Subcutaneous abdominal adipose tissue (tissue), 5 donors: ENCODE results near the gene RADIL.
A peak's percentile ranks its signal among the peaks of the same experiment; 100 is the strongest.

Source experiments
- H3K27ac ChIP-seq: one replicate; pipeline ENCODE4 v1.7.0; 2013; ENCODE audit warnings: low read depth, mild to moderate bottlenecking, inconsistent platforms, low read length, moderate library complexity
- H3K27me3 ChIP-seq, 5 donors: one replicate each; pipeline ENCODE4 v1.7.0; 2013; ENCODE audit warnings: low read length in 5 of 5, inconsistent platforms in 1 of 5; ENCODE audit not compliant: control insufficient read depth in 5 of 5, insufficient read depth in 4 of 5
- H3K36me3 ChIP-seq, 5 donors: one replicate each; pipeline ENCODE4 v1.7.0; 2013; ENCODE audit warnings: low read length in 5 of 5; ENCODE audit not compliant: control insufficient read depth in 5 of 5, insufficient read depth in 5 of 5
- H3K4me1 ChIP-seq, 5 donors: one replicate each; pipeline ENCODE4 v1.7.0; 2013; ENCODE audit warnings: low read length in 5 of 5, mild to moderate bottlenecking in 3 of 5, moderate library complexity in 1 of 5; ENCODE audit not compliant: control insufficient read depth in 5 of 5, insufficient read depth in 5 of 5
- H3K4me3 ChIP-seq, 5 donors: one replicate each; pipeline ENCODE4 v1.7.0; 2013; ENCODE audit warnings: low read length in 5 of 5, low read depth in 1 of 5
- H3K9ac ChIP-seq, 5 donors: one replicate each; pipeline ENCODE4 v1.7.0; 2013; ENCODE audit warnings: low read length in 5 of 5, mild to moderate bottlenecking in 4 of 5, moderate library complexity in 3 of 5
- H3K9me3 ChIP-seq, 5 donors: one replicate each; pipeline ENCODE4 v1.7.0; 2013; ENCODE audit warnings: low read length in 5 of 5; ENCODE audit not compliant: control insufficient read depth in 5 of 5
- donor health status: healthy.
- donor health status: healthy.
- donor health status: healthy.
- donor health status: healthy.
- donor health status: healthy.

RADIL gene

DNA sequence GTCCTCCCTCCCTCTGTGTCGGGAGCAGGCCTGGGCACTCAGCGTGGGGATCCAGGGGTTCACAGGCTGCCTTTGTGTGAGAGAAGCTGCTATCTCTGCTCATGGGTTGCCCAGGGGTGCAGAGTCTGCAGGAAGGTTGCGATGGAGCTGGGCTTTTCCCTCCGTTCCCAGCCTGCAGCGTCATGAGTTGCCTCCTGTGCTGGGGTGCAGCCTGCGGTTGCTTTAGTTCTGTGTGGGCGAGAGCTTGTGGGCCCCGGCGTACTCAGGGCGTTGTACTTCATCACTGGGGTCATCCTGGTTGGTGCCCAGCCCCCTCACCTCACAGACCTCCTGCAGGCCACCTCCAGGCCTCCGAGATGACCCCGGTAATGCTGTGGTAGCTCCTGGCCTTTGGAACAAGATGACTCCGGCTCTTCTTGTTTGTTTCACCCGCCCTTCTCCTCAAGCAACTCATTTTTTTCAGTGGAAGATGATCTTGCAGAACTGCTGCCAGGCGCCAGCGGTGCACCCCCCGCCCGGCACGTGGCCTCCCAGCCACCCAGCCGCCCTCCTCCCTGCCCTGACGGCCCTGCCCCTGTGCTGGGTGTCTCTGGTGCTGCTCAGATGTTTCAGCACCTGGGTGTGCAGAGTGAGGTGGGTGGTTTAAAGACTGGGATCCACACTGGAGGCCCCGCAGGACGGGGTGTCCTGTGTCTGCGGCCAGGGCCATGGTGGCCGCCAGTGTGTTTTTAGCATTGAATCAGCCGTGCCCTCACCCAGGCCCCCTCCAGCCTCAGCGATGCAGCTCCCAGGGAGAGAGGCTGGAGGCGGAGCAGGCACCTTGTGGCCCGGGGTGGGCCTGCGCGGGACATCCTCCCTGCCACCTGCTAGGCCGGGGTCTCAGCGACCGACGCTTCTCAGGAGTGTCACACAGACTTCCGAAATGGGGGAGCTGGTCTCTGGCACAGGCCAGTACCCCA lies 100.9 kb downstream of the RADIL start:
- Histone ChIP-seq H3K4me1 (peaks cover 0 to 4% (median 3%) of the 10 kb centered on the region in 5 donors), H3K27ac (no peak overlapping the region), H3K36me3 (peaks cover 0 to 71% (median 70%) of the 10 kb centered on the region in 5 donors)

DNA sequence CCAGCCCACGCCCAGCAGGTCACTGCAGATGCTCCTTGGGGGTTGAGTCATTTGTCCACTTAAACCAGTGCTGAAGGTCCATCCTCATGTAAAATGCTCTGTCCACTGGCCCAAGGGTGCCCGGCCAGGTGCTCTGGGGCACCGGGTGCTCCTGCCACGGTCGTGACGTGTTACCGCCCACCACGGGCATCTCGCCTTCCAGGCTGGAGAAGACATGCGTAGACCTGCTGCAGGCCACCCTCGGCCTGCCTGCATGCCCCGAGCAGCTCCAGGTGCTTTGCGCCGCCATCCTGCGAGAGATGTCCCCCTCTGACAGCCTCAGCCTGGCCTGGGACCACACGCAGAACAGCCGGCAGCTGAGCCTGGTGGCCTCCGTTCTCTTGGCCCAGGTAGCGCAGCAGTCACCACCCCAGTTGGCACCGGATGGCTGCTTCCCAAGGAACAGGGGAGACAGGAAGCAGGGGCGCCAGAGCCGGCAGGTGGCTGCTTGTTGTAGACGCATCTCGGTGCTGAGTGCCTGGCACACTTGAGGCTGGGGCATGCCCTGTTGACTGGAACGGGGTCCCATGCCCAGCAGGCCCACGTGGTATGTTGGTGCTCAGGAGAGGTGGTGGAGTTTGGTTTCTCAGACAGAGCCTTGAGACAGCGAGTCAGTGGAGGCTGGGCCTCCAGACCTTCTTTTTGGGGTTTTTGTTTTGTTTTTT lies 102.0 kb downstream of the RADIL start:
- Histone ChIP-seq H3K4me1 (peaks cover 0 to 14% (median 10%) of the 10 kb centered on the region in 5 donors), H3K36me3 (peaks cover 0 to 61% (median 59%) of the 10 kb centered on the region in 5 donors)

More for the DNA sequence above, 100.9 kb downstream of the RADIL start:
- no peak overlapping the region for H3K4me3 ChIP-seq
- no peak overlapping the region for H3K9ac ChIP-seq
- no peaks in the 10 kb centered on the region for H3K9me3 ChIP-seq
- no peaks in the 10 kb centered on the region for H3K27me3 ChIP-seq

DNA sequence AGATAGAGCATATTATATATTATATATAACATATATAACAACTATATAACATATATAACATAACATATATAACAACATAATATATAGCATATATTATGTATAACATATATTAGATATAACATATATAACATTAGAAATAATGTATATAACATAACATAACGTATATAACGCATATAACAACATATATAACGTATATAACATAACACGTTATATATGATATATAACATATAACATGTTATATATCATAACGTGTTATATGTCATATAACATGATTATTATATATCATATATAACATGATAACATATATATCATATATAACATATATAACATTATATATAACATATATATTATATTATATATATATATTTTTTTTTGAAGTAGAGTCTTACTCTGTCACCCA lies 104.4 kb downstream of the RADIL start:
- H3K27me3 ChIP-seq: no peaks in the 10 kb centered on the region
- no peak overlapping the region for H3K9ac ChIP-seq
- H3K4me1 ChIP-seq: peaks cover 4 to 32% (median 26%) of the 10 kb centered on the region in 5 donors
- no peak overlapping the region for H3K27ac ChIP-seq
- H3K4me3 ChIP-seq: no peak overlapping the region
- H3K36me3 ChIP-seq: peaks cover 0 to 37% (median 35%) of the 10 kb centered on the region in 5 donors
- H3K9me3 ChIP-seq: no peaks in the 10 kb centered on the region

More for the DNA sequence above, 102.0 kb downstream of the RADIL start:
- Histone ChIP-seq H3K9me3 (no peaks in the 10 kb centered on the region), H3K9ac (no peak overlapping the region), H3K4me3 (no peak overlapping the region), H3K27ac (no peak overlapping the region), H3K27me3 (no peaks in the 10 kb centered on the region)

DNA sequence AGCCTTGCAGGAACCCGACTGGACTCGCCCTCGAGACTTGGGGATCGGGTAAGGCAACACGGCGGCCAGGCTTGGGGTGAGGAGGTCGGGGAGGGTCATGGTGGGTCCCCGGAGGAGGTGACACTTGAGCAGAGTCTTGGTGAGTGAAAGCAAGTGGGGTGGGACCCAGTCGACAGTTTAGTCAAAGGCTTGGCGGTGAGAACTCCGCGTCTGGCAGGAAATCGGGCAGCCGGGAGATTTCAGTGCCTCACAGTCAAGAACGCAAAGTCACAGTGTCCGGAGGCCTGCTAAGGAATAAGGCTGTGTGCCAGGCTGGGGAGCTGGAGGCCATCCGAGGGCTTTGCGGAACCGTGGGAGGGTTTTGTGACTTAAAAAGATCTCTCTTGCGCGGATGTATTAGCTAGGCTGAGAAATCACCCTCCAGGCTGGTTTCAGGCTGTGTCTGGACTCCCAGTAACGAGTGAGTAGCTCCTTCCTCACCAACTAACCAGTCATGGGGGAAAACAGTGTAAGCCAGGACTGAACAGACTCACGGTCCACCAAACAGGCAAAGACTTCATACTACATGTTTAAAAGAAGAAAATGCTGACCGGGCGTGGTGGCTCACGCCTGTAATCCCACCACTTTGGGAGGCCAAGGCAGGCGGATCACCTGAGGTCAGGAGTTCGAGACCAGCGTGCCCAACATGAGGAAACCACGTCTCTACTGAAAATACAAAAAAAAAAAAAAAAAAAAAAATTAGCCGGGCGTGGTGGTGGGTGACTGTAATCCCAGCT lies 107.5 kb downstream of the RADIL start:
- Histone ChIP-seq H3K27ac (peak overlapping the region; percentile 99), H3K4me3 (peak overlapping the region; percentile 81 to 97 (median 93)), H3K27me3 (no peaks in the 10 kb centered on the region), H3K4me1 (peaks cover 4 to 34% (median 27%) of the 10 kb centered on the region in 5 donors), H3K9me3 (no peaks in the 10 kb centered on the region), H3K9ac (peak overlapping the region; percentile 83 to 99 (median 97)), H3K36me3 (peaks cover 0 to 7% (median 6%) of the 10 kb centered on the region in 5 donors)

DNA sequence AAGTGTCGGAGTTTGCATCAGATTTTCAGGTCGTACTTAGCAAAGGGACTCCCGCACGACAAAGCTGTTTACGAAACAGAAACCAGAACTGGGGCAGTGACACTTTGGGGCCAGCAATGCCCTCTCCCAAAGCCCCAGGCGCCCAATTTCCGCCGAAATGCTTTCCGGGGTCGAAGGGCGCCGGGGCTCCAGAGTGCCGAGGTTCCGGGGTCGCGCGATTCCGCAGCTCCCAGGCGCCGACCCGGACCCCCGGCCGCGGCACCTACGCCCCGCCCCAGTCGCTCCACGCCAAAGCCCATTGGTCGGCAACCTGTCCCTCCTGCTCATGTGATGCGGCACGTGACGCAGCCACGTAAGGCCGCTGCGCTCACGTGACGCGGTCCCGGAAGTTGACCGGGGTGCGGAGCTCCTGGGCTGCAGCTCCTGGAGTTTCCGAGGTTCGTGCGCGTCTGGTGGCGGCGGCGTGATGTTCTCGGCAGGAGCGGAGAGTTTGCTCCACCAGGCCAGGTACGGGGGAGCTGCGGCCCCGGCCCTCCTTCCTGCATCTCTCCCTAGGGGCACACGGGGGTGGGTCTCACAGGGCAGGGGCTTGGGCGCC lies 108.2 kb downstream of the RADIL start, which contains the start of gene AP5Z1:
Gene AP5Z1, plus strand, starts transcription at position 374 of the 598 bp plus-strand sequence. Its CDS starts 93 bp downstream, at position 467.
- H3K9me3 ChIP-seq: no peaks in the 10 kb centered on the region
- peaks cover 0 to 2% (median 0%) of the 10 kb centered on the region in 5 donors for H3K36me3 ChIP-seq
- peak within 1 kb of the TSS; percentile 81 to 97 (median 93) for H3K4me3 ChIP-seq
- peak within 1 kb of the TSS; percentile 99 for H3K27ac ChIP-seq
- no peaks in the 10 kb centered on the region for H3K27me3 ChIP-seq
- peak within 1 kb of the TSS; percentile 83 to 99 (median 97) for H3K9ac ChIP-seq
- H3K4me1 ChIP-seq: peaks cover 4 to 34% (median 27%) of the 10 kb centered on the region in 5 donors

DNA sequence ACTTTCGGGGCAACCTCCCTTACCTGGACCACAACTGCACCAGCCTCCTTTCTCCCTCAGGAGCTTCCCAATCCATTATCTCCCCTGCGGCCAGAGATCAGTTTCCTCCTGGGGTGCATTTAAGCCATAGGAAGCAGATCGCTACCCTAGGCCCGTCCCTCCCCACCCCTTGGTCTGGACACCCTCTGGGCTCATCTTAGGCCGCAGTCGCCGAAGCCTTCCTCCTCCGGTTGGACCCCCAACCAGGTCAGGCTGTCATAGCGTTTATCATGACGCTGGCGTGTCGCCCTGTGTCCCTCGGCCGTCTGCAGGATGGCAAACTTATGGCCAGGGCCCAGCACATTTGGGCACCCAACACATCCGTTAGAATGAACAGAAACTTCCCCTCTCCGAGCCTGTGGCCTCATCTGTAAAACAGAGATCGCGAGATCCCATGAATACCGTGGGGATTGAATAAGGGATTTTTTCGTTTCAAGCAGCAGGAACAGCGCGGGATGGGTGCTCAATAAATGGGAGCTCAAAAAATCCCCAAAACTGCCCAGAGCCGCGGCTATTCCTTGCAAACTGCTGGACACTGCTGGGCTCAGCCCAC lies 108.8 kb downstream of the RADIL start:
- no peaks in the 10 kb centered on the region for H3K9me3 ChIP-seq
- H3K36me3 ChIP-seq: peaks cover 0 to 2% (median 0%) of the 10 kb centered on the region in 5 donors
- H3K27me3 ChIP-seq: no peaks in the 10 kb centered on the region
- H3K27ac ChIP-seq: peak overlapping the region; percentile 99
- peak overlapping the region; percentile 71 to 99 (median 97) for H3K9ac ChIP-seq
- H3K4me1 ChIP-seq: peaks cover 4 to 34% (median 27%) of the 10 kb centered on the region in 5 donors
- peak overlapping the region; percentile 81 to 97 (median 93) for H3K4me3 ChIP-seq

DNA sequence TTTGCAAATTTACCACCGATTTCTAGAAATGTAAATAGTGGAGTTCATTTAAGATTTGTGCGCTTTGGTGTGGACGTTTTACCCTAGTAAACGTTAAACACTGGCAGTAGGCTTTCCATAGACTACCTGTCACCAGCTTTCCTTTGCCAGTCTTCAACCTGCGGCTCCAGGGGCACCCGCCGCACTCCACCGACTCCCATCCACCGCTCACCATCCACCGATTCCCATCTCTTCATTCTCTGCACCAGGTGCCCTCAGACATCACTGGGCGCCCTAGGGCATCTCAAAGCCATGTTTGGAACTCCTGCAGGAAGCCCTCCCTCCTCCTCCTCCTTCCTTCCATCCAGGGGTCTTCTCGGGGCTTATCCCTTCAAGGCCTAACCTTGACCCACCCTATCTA lies 109.5 kb downstream of the RADIL start:
- H3K4me1 ChIP-seq: peaks cover 4 to 34% (median 27%) of the 10 kb centered on the region in 5 donors
- H3K27ac ChIP-seq: no peak overlapping the region
- no peaks in the 10 kb centered on the region for H3K27me3 ChIP-seq
- peak overlapping the region in 2 of 5 donors; percentile 92 to 97 for H3K4me3 ChIP-seq
- no peaks in the 10 kb centered on the region for H3K9me3 ChIP-seq
- peaks cover 0 to 2% (median 0%) of the 10 kb centered on the region in 5 donors for H3K36me3 ChIP-seq
- peak overlapping the region in 1 of 5 donors; percentile 99 for H3K9ac ChIP-seq

DNA sequence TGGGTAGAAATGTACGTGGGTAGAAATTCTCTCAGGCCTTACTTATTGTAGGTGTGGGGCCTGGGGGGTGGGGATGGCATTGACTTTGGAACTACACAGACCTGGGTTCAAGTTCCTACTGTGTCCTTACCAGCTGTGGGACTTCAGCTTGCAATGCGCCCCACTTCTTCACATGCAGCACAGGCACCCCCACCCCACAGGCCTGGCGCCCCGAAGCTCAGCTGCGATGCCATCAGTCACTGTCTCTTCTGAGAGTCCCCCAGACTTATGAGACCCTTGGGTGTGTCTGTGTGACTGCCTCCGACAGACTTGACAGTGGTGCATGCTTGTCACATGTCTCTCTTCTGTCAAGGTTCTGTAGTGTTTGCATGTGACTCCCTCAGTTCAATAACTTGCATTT lies 111.2 kb downstream of the RADIL start:
- no peaks in the 10 kb centered on the region for H3K9me3 ChIP-seq
- H3K27me3 ChIP-seq: no peaks in the 10 kb centered on the region
- H3K4me1 ChIP-seq: peaks cover 4 to 26% (median 23%) of the 10 kb centered on the region in 5 donors
- H3K27ac ChIP-seq: no peak overlapping the region
- no peak overlapping the region for H3K9ac ChIP-seq
- H3K4me3 ChIP-seq: no peak overlapping the region
- peaks cover 0 to 8% (median 0%) of the 10 kb centered on the region in 5 donors for H3K36me3 ChIP-seq

DNA sequence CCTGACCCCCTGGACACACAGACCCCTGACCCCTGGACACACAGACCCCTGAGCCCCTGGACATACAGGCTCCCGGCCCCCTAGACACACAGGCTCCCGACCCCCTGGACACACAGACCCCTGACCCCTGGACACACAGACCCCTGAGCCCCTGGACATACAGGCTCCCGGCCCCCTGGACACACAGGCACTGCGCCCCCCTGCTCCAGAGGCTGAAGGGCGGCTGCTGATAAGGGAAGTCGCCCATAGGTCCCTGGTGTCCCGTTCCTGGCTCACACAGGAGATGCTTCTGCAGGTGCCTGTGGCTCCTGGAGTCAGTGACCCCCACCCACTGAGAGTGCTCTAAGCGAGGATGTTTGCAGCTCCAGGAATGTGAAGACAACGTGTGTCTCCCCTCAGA lies 111.8 kb downstream of the RADIL start:
- H3K4me1 ChIP-seq: peaks cover 4 to 22% (median 20%) of the 10 kb centered on the region in 5 donors
- H3K27ac ChIP-seq: no peak overlapping the region
- H3K4me3 ChIP-seq: no peak overlapping the region
- H3K27me3 ChIP-seq: no peaks in the 10 kb centered on the region
- H3K9me3 ChIP-seq: no peaks in the 10 kb centered on the region
- H3K36me3 ChIP-seq: peaks cover 0 to 12% (median 0%) of the 10 kb centered on the region in 5 donors
- H3K9ac ChIP-seq: no peak overlapping the region
